Activated T-cell treated with anti-CD3 and anti-CD28 coated beads, Interleukin-2, amount 50 U/mL, for 24 hours (primary cell): ENCODE data around the gene CYTL1.

Experiments
- DNase-seq: peaks from one replicate; pipeline ENCODE4 v3.0.0-alpha.2; 2020
- H3K27ac Mint-ChIP-seq: 2 replicates; pipeline ENCODE4 v1.8.0; 2020; ENCODE audit warnings: mild to moderate bottlenecking, mixed read lengths
- H3K27me3 Mint-ChIP-seq: 2 replicates; pipeline ENCODE4 v1.8.0; 2020; ENCODE audit warnings: mixed read lengths
- H3K36me3 Mint-ChIP-seq: 2 replicates; pipeline ENCODE4 v1.8.0; 2020; ENCODE audit warnings: low read depth, mixed read lengths
- H3K4me1 Mint-ChIP-seq: 2 replicates; pipeline ENCODE4 v1.8.0; 2020; ENCODE audit warnings: low read depth, mixed read lengths
- H3K4me3 Mint-ChIP-seq: 2 replicates; pipeline ENCODE4 v1.8.0; 2020; ENCODE audit warnings: mild to moderate bottlenecking, moderate library complexity, mixed read lengths
- H3K9me3 Mint-ChIP-seq: 2 replicates; pipeline ENCODE4 v1.8.0; 2020; ENCODE audit warnings: mixed read lengths

Gene CYTL1

GRCh38 chr4:5041699-5042098 is 22.4 kb upstream of the CYTL1 start:
- Mint-ChIP-seq H3K27ac (no peak overlapping the region), H3K4me3 (no peak overlapping the region), H3K27me3 (peaks cover 28% of the 10 kb centered on the region), H3K9me3 (no peaks in the 10 kb centered on the region), H3K4me1 (no peaks in the 10 kb centered on the region), H3K36me3 (no peaks in the 10 kb centered on the region)
- DNase-seq: no peak

GRCh38 chr4:5040856-5041620 is 21.8 kb upstream of the CYTL1 start:
- DNase-seq: no peak
- Mint-ChIP-seq H3K27ac (no peak overlapping the region), H3K36me3 (no peaks in the 10 kb centered on the region), H3K4me3 (no peak overlapping the region), H3K27me3 (peaks cover 21% of the 10 kb centered on the region), H3K4me1 (no peaks in the 10 kb centered on the region), H3K9me3 (no peaks in the 10 kb centered on the region)

- Mint-ChIP-seq H3K27me3 (peaks cover 12% of the 10 kb centered on the region), H3K4me1 (no peaks in the 10 kb centered on the region), H3K36me3 (no peaks in the 10 kb centered on the region), H3K9me3 (no peaks in the 10 kb centered on the region), H3K4me3 (no peak overlapping the region), H3K27ac (no peak overlapping the region)
- DNase-seq: no peak
Observed at GRCh38 chr4:5039800-5040199, 20.5 kb upstream of the CYTL1 start.

- H3K9me3 Mint-ChIP-seq: no peaks in the 10 kb centered on the region
- peaks cover 3% of the 10 kb centered on the region for H3K27me3 Mint-ChIP-seq
- DNase-seq: no peak
- no peak overlapping the region for H3K27ac Mint-ChIP-seq
- H3K4me1 Mint-ChIP-seq: peaks cover 8% of the 10 kb centered on the region
- no peak overlapping the region for H3K4me3 Mint-ChIP-seq
- no peaks in the 10 kb centered on the region for H3K36me3 Mint-ChIP-seq
Observed at GRCh38 chr4:5037553-5038551, 18.6 kb upstream of the CYTL1 start.

- H3K27me3 Mint-ChIP-seq: peaks cover 3% of the 10 kb centered on the region
- no peak overlapping the region for H3K4me3 Mint-ChIP-seq
- H3K36me3 Mint-ChIP-seq: no peaks in the 10 kb centered on the region
- no peaks in the 10 kb centered on the region for H3K9me3 Mint-ChIP-seq
- H3K27ac Mint-ChIP-seq: no peak overlapping the region
- H3K4me1 Mint-ChIP-seq: peaks cover 8% of the 10 kb centered on the region
- no peak for DNase-seq
Observed at GRCh38 chr4:5036239-5036638, 17.0 kb upstream of the CYTL1 start.

GRCh38 chr4:5034206-5034605 is 14.9 kb upstream of the CYTL1 start:
- peaks cover 8% of the 10 kb centered on the region for H3K4me1 Mint-ChIP-seq
- H3K9me3 Mint-ChIP-seq: no peaks in the 10 kb centered on the region
- no peak for DNase-seq
- peaks cover 3% of the 10 kb centered on the region for H3K27me3 Mint-ChIP-seq
- no peak overlapping the region for H3K27ac Mint-ChIP-seq
- H3K36me3 Mint-ChIP-seq: no peaks in the 10 kb centered on the region
- no peak overlapping the region for H3K4me3 Mint-ChIP-seq

- H3K36me3 Mint-ChIP-seq: no peaks in the 10 kb centered on the region
- DNase-seq: no peak
- peaks cover 8% of the 10 kb centered on the region for H3K4me1 Mint-ChIP-seq
- peaks cover 3% of the 10 kb centered on the region for H3K27me3 Mint-ChIP-seq
- no peaks in the 10 kb centered on the region for H3K9me3 Mint-ChIP-seq
- H3K27ac Mint-ChIP-seq: no peak overlapping the region
- no peak overlapping the region for H3K4me3 Mint-ChIP-seq
Observed at GRCh38 chr4:5033281-5033841, 14.1 kb upstream of the CYTL1 start.

GRCh38 chr4:5032813-5033212 is 13.6 kb upstream of the CYTL1 start:
- H3K4me1 Mint-ChIP-seq: peaks cover 8% of the 10 kb centered on the region
- H3K36me3 Mint-ChIP-seq: no peaks in the 10 kb centered on the region
- H3K27me3 Mint-ChIP-seq: peaks cover 3% of the 10 kb centered on the region
- no peak overlapping the region for H3K4me3 Mint-ChIP-seq
- no peak overlapping the region for H3K27ac Mint-ChIP-seq
- DNase-seq: no peak
- H3K9me3 Mint-ChIP-seq: no peaks in the 10 kb centered on the region

GRCh38 chr4:5030927-5031326 is 11.7 kb upstream of the CYTL1 start:
- H3K27me3 Mint-ChIP-seq: peaks cover 4% of the 10 kb centered on the region
- no peak for DNase-seq
- peaks cover 8% of the 10 kb centered on the region for H3K4me1 Mint-ChIP-seq
- no peaks in the 10 kb centered on the region for H3K36me3 Mint-ChIP-seq
- H3K4me3 Mint-ChIP-seq: no peak overlapping the region
- no peak overlapping the region for H3K27ac Mint-ChIP-seq
- H3K9me3 Mint-ChIP-seq: no peaks in the 10 kb centered on the region

- DNase-seq: no peak
- H3K27me3 Mint-ChIP-seq: peaks cover 9% of the 10 kb centered on the region
- H3K4me3 Mint-ChIP-seq: no peak overlapping the region
- no peaks in the 10 kb centered on the region for H3K9me3 Mint-ChIP-seq
- no peak overlapping the region for H3K27ac Mint-ChIP-seq
- peaks cover 8% of the 10 kb centered on the region for H3K4me1 Mint-ChIP-seq
- H3K36me3 Mint-ChIP-seq: no peaks in the 10 kb centered on the region
Observed at GRCh38 chr4:5030221-5030620, 11.0 kb upstream of the CYTL1 start.

- H3K4me3 Mint-ChIP-seq: no peak overlapping the region
Observed at GRCh38 chr4:5029447-5029846, 10.2 kb upstream of the CYTL1 start.

GRCh38 chr4:5028480-5028879 is 9.2 kb upstream of the CYTL1 start:
- no peak overlapping the region for H3K27ac Mint-ChIP-seq
- H3K4me1 Mint-ChIP-seq: peaks cover 3% of the 10 kb centered on the region
- no peaks in the 10 kb centered on the region for H3K9me3 Mint-ChIP-seq
- H3K27me3 Mint-ChIP-seq: peaks cover 8% of the 10 kb centered on the region
- H3K36me3 Mint-ChIP-seq: no peaks in the 10 kb centered on the region
- H3K4me3 Mint-ChIP-seq: no peak overlapping the region
- DNase-seq: no peak

More at GRCh38 chr4:5029447-5029846, 10.2 kb upstream of the CYTL1 start:
- H3K27ac Mint-ChIP-seq: no peak overlapping the region
- H3K36me3 Mint-ChIP-seq: no peaks in the 10 kb centered on the region
- peaks cover 8% of the 10 kb centered on the region for H3K4me1 Mint-ChIP-seq
- no peaks in the 10 kb centered on the region for H3K9me3 Mint-ChIP-seq
- peaks cover 8% of the 10 kb centered on the region for H3K27me3 Mint-ChIP-seq
- DNase-seq: no peak

GRCh38 chr4:5027346-5027745 is 8.1 kb upstream of the CYTL1 start:
- no peak overlapping the region for H3K27ac Mint-ChIP-seq
- no peaks in the 10 kb centered on the region for H3K4me1 Mint-ChIP-seq
- DNase-seq: no peak
- no peaks in the 10 kb centered on the region for H3K9me3 Mint-ChIP-seq
- H3K4me3 Mint-ChIP-seq: no peak overlapping the region
- no peaks in the 10 kb centered on the region for H3K36me3 Mint-ChIP-seq
- H3K27me3 Mint-ChIP-seq: peaks cover 8% of the 10 kb centered on the region

GRCh38 chr4:5026371-5026770 is 7.1 kb upstream of the CYTL1 start:
- Mint-ChIP-seq H3K9me3 (no peaks in the 10 kb centered on the region), H3K27me3 (peaks cover 8% of the 10 kb centered on the region), H3K4me3 (no peak overlapping the region), H3K4me1 (no peaks in the 10 kb centered on the region), H3K27ac (no peak overlapping the region), H3K36me3 (no peaks in the 10 kb centered on the region)
- no peak for DNase-seq

- no peak overlapping the region for H3K27ac Mint-ChIP-seq
- no peaks in the 10 kb centered on the region for H3K36me3 Mint-ChIP-seq
- DNase-seq: no peak
- no peaks in the 10 kb centered on the region for H3K9me3 Mint-ChIP-seq
- no peaks in the 10 kb centered on the region for H3K4me1 Mint-ChIP-seq
- H3K4me3 Mint-ChIP-seq: no peak overlapping the region
- H3K27me3 Mint-ChIP-seq: peaks cover 17% of the 10 kb centered on the region
Observed at GRCh38 chr4:5024673-5025072, 5.4 kb upstream of the CYTL1 start.
